Measurements from ENCODE around the gene DYNLL1.
"Not testable (repeated sequence)": the region's sequence is repeated elsewhere in the genome, so short reads cannot be mapped to it uniquely, and the experiment has no call there.

DYNLL1 gene

GRCh38 chr12:120515496-120515895, 19.6 kb downstream of the DYNLL1 start:
- no peak for DNase-seq (ENCODE audit: low spot score)

- DNase-seq (ENCODE audit: low spot score): not testable (repeated sequence)
These were observed 23.4 kb downstream of the DYNLL1 start for GRCh38 chr12:120519324-120519723.

GRCh38 chr12:120522568-120522967, 26.7 kb downstream of the DYNLL1 start:
- DNase-seq (ENCODE audit: low spot score): no peak

GRCh38 chr12:120528861-120529525, 33.1 kb downstream of the DYNLL1 start, which contains the start of gene COQ5:
Gene COQ5 (minus strand): TSS chr12:120529158. CDS start chr12:120529141, 17 bp downstream.
- peak; percentile 89 for DNase-seq (ENCODE audit: low spot score)

GRCh38 chr12:120529641-120530417, 33.9 kb downstream of the DYNLL1 start:
- no peak for DNase-seq (ENCODE audit: low spot score)

- not testable (repeated sequence) for DNase-seq (ENCODE audit: low spot score)
These were observed 34.5 kb downstream of the DYNLL1 start for GRCh38 chr12:120530418-120530761.

- DNase-seq (ENCODE audit: low spot score): no peak
These were observed 36.9 kb downstream of the DYNLL1 start for GRCh38 chr12:120532701-120533238.

- DNase-seq (ENCODE audit: low spot score): peak; percentile 93
These were observed 38.3 kb downstream of the DYNLL1 start, which contains the start of gene RNF10 for GRCh38 chr12:120534203-120534702. Gene RNF10 (plus strand): TSS chr12:120534356. CDS start chr12:120534812, 456 bp downstream.

GRCh38 chr12:120534703-120535655, 39.1 kb downstream of the DYNLL1 start:
- DNase-seq (ENCODE audit: low spot score): peak; percentile 44

- DNase-seq (ENCODE audit: low spot score): peak; percentile 49
These were observed 40.3 kb downstream of the DYNLL1 start for GRCh38 chr12:120536064-120536791.

- DNase-seq (ENCODE audit: low spot score): no peak
These were observed 41.9 kb downstream of the DYNLL1 start for GRCh38 chr12:120537856-120538220.

GRCh38 chr12:120538281-120539156, 42.6 kb downstream of the DYNLL1 start:
- peak; percentile 16 for DNase-seq (ENCODE audit: low spot score)

- peak; percentile 60 for DNase-seq (ENCODE audit: low spot score)
These were observed 43.4 kb downstream of the DYNLL1 start for GRCh38 chr12:120539303-120539702.

GRCh38 chr12:120540445-120540844, 44.5 kb downstream of the DYNLL1 start:
- DNase-seq (ENCODE audit: low spot score): peak; percentile 48

- no peak for DNase-seq (ENCODE audit: low spot score)
These were observed 46.3 kb downstream of the DYNLL1 start for GRCh38 chr12:120542166-120542565.

- DNase-seq (ENCODE audit: low spot score): no peak
These were observed 48.8 kb downstream of the DYNLL1 start for GRCh38 chr12:120544691-120545090.

GRCh38 chr12:120546050-120546386, 50.1 kb downstream of the DYNLL1 start:
- DNase-seq (ENCODE audit: low spot score): no peak

All from activated CD4-positive, alpha-beta T cell treated with anti-CD3 and anti-CD28 coated beads, Interleukin-2, Interleukin-4, amounts not matched to agents 100 ng/mL and 50 ng/mL, durations not matched to agents 16 hours and 8 hours (primary cell).